ENCODE measurements around the gene KLF13.

DNA sequence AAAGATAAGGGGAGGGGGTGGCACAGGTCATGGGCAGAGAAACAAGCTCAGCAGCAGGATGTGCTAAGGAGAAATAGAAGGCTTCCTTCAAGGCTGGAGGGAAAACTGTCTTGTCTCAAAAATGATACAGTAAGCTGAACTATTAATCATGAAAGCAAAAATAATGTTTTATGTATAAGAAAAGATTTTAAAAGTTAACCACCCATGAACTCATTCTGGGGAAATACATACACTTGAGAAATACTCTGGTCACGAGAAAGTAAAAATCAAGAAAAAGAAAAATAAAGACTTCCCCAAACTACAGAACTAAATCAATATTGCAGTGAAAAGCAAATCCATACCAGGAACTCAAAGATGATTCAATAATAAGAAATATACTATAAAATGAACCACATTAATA lies 80.7 kb downstream of the KLF13 start:
- TF ChIP-seq, protein P1, sequence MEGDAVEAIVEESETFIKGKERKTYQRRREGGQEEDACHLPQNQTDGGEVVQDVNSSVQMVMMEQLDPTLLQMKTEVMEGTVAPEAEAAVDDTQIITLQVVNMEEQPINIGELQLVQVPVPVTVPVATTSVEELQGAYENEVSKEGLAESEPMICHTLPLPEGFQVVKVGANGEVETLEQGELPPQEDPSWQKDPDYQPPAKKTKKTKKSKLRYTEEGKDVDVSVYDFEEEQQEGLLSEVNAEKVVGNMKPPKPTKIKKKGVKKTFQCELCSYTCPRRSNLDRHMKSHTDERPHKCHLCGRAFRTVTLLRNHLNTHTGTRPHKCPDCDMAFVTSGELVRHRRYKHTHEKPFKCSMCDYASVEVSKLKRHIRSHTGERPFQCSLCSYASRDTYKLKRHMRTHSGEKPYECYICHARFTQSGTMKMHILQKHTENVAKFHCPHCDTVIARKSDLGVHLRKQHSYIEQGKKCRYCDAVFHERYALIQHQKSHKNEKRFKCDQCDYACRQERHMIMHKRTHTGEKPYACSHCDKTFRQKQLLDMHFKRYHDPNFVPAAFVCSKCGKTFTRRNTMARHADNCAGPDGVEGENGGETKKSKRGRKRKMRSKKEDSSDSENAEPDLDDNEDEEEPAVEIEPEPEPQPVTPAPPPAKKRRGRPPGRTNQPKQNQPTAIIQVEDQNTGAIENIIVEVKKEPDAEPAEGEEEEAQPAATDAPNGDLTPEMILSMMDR (IDR thresholded peaks at IDR 0.05) = no peak
- no peak for TF ChIP-seq POLR2A (IDR thresholded peaks at IDR 0.05)
